MM.1S (cell line): ENCODE data around the gene AKAP3.

Source experiments
- EZH2 ChIP-seq: fragments of 300-600 bp; sonication (generic); optimal IDR thresholded peaks from 2 replicates; pipeline ENCODE3; 2017; ENCODE audit warnings: low read depth, mild to moderate bottlenecking, antibody characterized with exemption, low read length, mixed read lengths
- EZH2phosphoT487 ChIP-seq: fragments of 300-600 bp; sonication (generic); IDR thresholded peaks from 2 replicates; pipeline ENCODE4 v1.6.1; 2018; ENCODE audit warnings: antibody characterized with exemption, low read length
- TF ChIP-seq, protein P1 (sequence below): fragments of 300-600 bp; sonication (generic); IDR thresholded peaks from 2 replicates; pipeline ENCODE4 v1.5.1; 2016; ENCODE audit warnings: antibody characterized with exemption, low read length, mixed read lengths

DNA sequence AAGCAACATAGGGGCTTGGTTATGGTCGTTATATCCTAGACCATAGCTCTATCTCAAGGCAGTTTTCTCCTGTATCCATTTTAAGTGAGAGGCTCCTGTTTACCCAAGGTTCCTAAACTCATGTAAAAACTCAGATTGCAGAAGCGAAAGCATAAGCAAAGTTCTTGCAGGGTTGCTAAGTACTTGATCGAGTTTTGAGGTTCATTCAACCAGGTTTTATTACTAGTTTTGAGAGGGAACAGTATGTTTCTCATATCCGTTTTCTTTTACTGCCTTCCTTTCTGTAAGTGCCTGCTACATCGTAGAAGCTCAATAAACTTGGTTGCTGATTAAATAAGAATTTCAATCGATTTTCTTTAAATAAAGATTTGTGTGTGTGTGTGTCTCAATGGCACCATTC is 5.1 kb downstream of the AKAP3 start:
- TF ChIP-seq, protein P1, sequence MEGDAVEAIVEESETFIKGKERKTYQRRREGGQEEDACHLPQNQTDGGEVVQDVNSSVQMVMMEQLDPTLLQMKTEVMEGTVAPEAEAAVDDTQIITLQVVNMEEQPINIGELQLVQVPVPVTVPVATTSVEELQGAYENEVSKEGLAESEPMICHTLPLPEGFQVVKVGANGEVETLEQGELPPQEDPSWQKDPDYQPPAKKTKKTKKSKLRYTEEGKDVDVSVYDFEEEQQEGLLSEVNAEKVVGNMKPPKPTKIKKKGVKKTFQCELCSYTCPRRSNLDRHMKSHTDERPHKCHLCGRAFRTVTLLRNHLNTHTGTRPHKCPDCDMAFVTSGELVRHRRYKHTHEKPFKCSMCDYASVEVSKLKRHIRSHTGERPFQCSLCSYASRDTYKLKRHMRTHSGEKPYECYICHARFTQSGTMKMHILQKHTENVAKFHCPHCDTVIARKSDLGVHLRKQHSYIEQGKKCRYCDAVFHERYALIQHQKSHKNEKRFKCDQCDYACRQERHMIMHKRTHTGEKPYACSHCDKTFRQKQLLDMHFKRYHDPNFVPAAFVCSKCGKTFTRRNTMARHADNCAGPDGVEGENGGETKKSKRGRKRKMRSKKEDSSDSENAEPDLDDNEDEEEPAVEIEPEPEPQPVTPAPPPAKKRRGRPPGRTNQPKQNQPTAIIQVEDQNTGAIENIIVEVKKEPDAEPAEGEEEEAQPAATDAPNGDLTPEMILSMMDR: no peak
- no peak for TF ChIP-seq EZH2
- no peak for TF ChIP-seq EZH2phosphoT487
